SK-N-SH (cell line): ENCODE data around the gene CSRP3. TPM values are rescaled to one million over a fixed set of nuclear protein-coding genes. Genes with fewer than 3 reads are reported as not detected.

Experiments
- CTCF ChIA-PET: fragments of 300-600, 350-600 bp; formaldehyde crosslinking; extraction: SDS; loops from one replicate; lab custom pipeline; 2021; lab: Yijun Ruan, JAX
- POLR2A ChIA-PET: fragments of 350-600 bp; sonication (Branson Sonifier 250); formaldehyde crosslinking; extraction: SDS; loops from one replicate; lab custom pipeline; 2020; ENCODE audit warnings: antibody characterized with exemption, inconsistent platforms; lab: Yijun Ruan, JAX
- DNase-seq: peaks from one replicate; pipeline ENCODE4 v3.0.0; 2012
- H2AFZ ChIP-seq: fragments of 200-600 bp; sonication (generic); 2 replicates; pipeline ENCODE4 v1.8.1; 2016; ENCODE audit warnings: antibody characterized with exemption, mild to moderate bottlenecking, low read depth
- H3F3A ChIP-seq: fragments of 200-600 bp; sonication (generic); replicated peaks from 2 replicates; pipeline ENCODE3; 2016; ENCODE audit warnings: antibody characterized with exemption, mild to moderate bottlenecking; ENCODE audit not compliant: insufficient read depth
- H3K27ac ChIP-seq, 2 experiments: fragments of 200-500 bp in 1 of 2; fragments of 200-600 bp in 1 of 2; sonication (Bioruptor generic) in 1 of 2; sonication (generic), shearing (Covaris generic) in 1 of 2; 2 replicates each; pipeline versions ENCODE4 v1.5.1 to v1.6.1; 2014 to 2016; ENCODE audit warnings: low read depth in 2 of 2, inconsistent platforms in 1 of 2, low read length in 1 of 2, mild to moderate bottlenecking in 1 of 2, mixed read lengths in 1 of 2
- H3K27me3 ChIP-seq: fragments of 200-600 bp; sonication (generic), shearing (Covaris generic); 2 replicates; pipeline ENCODE4 v1.6.1; 2016; ENCODE audit warnings: mixed run types; ENCODE audit not compliant: insufficient read depth
- H3K36me3 ChIP-seq, 2 experiments: fragments of 200-500 bp in 1 of 2; fragments of 200-600 bp in 1 of 2; sonication (Bioruptor generic) in 1 of 2; sonication (generic) in 1 of 2; replicated peaks in 1 of 2; 2 replicates each; pipeline versions ENCODE3 to v1.5.1; 2014 to 2016; ENCODE audit warnings: low read length in 1 of 2, mild to moderate bottlenecking in 1 of 2; ENCODE audit not compliant: insufficient read depth in 2 of 2, control insufficient read depth in 1 of 2
- H3K4me1 ChIP-seq, 2 experiments: fragments of 200-500 bp in 1 of 2; fragments of 200-600 bp in 1 of 2; sonication (Bioruptor generic) in 1 of 2; sonication (generic), shearing (Covaris generic) in 1 of 2; 2 replicates each; pipeline versions ENCODE4 v1.5.1 to v1.6.1; 2014 to 2016; ENCODE audit warnings: low read depth in 1 of 2, low read length in 1 of 2, mixed run types in 1 of 2; ENCODE audit not compliant: insufficient read depth in 2 of 2, control insufficient read depth in 1 of 2
- H3K4me2 ChIP-seq: fragments of 200-600 bp; sonication (generic), shearing (Covaris generic); 2 replicates; pipeline ENCODE4 v1.6.1; 2017; ENCODE audit warnings: mixed run types
- H3K4me3 ChIP-seq, 2 experiments: fragments of 200-500 bp in 1 of 2; fragments of 200-600 bp in 1 of 2; sonication (Bioruptor generic) in 1 of 2; sonication (generic), shearing (Covaris generic) in 1 of 2; 2 replicates each; pipeline versions ENCODE4 v1.5.1 to v1.8.1; 2014 to 2016; ENCODE audit warnings: low read depth in 2 of 2, inconsistent platforms in 1 of 2, low read length in 1 of 2, mild to moderate bottlenecking in 1 of 2, mixed read lengths in 1 of 2, moderate library complexity in 1 of 2
- H3K79me2 ChIP-seq: fragments of 200-600 bp; sonication (generic); 2 replicates; pipeline ENCODE4 v1.8.1; 2017; ENCODE audit warnings: mild to moderate bottlenecking; ENCODE audit not compliant: insufficient read depth
- H3K9ac ChIP-seq: fragments of 200-600 bp; sonication (generic); 2 replicates; pipeline ENCODE4 v1.6.1; 2017; ENCODE audit warnings: mixed run types
- H3K9me2 ChIP-seq: fragments of 200-600 bp; sonication (generic); 2 replicates; pipeline ENCODE4 v1.6.1; 2017; ENCODE audit warnings: mixed run types
- H3K9me3 ChIP-seq: fragments of 200-600 bp; sonication (generic); 2 replicates; pipeline ENCODE4 v1.6.1; 2017; ENCODE audit warnings: mixed run types, mild to moderate bottlenecking, moderate library complexity
- H4K20me1 ChIP-seq: fragments of 200-600 bp; sonication (generic); 2 replicates; pipeline ENCODE4 v1.6.1; 2017; ENCODE audit warnings: mild to moderate bottlenecking, mixed run types; ENCODE audit not compliant: insufficient read depth
- EP300 ChIP-seq, 2 experiments: IDR thresholded peaks; 2 replicates each; pipeline versions ENCODE4 v1.4.0 to v1.6.1; 2012; ENCODE audit warnings: borderline replicate concordance in 1 of 2, low read depth in 1 of 2, low read length in 1 of 2
- FOXJ3 ChIP-seq: sonication (generic); formaldehyde crosslinking; IDR thresholded peaks from 2 replicates; pipeline ENCODE4 v1.5.1; 2020; ENCODE audit warnings: mild to moderate bottlenecking, missing genetic modification reagents
- GATA2 ChIP-seq: sonication (generic); formaldehyde crosslinking; IDR thresholded peaks from 2 replicates; pipeline ENCODE4 v1.5.0; 2020; ENCODE audit warnings: mild to moderate bottlenecking, missing genetic modification reagents
- MEF2A ChIP-seq: IDR thresholded peaks from 2 replicates; pipeline ENCODE4 v1.4.0; 2012; ENCODE audit warnings: low read depth, borderline replicate concordance
- NFIC ChIP-seq: IDR thresholded peaks from 2 replicates; pipeline ENCODE4 v1.4.0; 2012; ENCODE audit warnings: borderline replicate concordance
- POLR2AphosphoS5 ChIP-seq: IDR thresholded peaks from 2 replicates; pipeline ENCODE4 v1.6.1; 2012; ENCODE audit warnings: low read depth, low read length
- RCOR1 ChIP-seq: fragments of 150-350 bp; IDR thresholded peaks from 2 replicates; pipeline ENCODE4 v1.6.1; 2017; ENCODE audit warnings: antibody characterized with exemption, low read length
- RFX5 ChIP-seq: IDR thresholded peaks from 2 replicates; pipeline ENCODE4 v1.6.1; 2012; ENCODE audit warnings: mild to moderate bottlenecking, improper control_type of control experiment, low read length
- RXRA ChIP-seq: IDR thresholded peaks from 2 replicates; pipeline ENCODE4 v1.4.0; 2012; ENCODE audit warnings: low read depth, mild to moderate bottlenecking, borderline replicate concordance
- SIN3A ChIP-seq: IDR thresholded peaks from 2 replicates; pipeline ENCODE4 v1.6.1; 2012; ENCODE audit warnings: low read depth, mild to moderate bottlenecking, low read length, moderate library complexity, borderline replicate concordance
- SMC3 ChIP-seq: IDR thresholded peaks from 2 replicates; pipeline ENCODE4 v1.6.1; 2012; ENCODE audit warnings: low read depth, low read length, improper control_type of control experiment
- TAF1 ChIP-seq: IDR thresholded peaks from 2 replicates; pipeline ENCODE4 v1.6.1; 2012; ENCODE audit warnings: low read depth, mild to moderate bottlenecking, low read length, moderate library complexity, borderline replicate concordance
- TCF12 ChIP-seq: IDR thresholded peaks from 2 replicates; pipeline ENCODE4 v1.4.0; 2012
- WGBS: methylation state at CpG from one replicate; pipeline ENCODE4 v1.1.6; 2017; ENCODE audit warnings: low lambda C conversion rate; 5-methylcytosine and 5-hydroxymethylcytosine counted together
- polyA plus RNA-seq, 3 experiments: library from polyadenylated mRNA; depleted of rRNA; stranded (reverse); fragments of >200 nt; gene quantifications; 2 replicates each; pipeline ENCODE4 v1.2.3, GENCODE V29; 2012
- TF ChIP-seq, protein P1 (sequence below): IDR thresholded peaks from 2 replicates; pipeline ENCODE4; 2012
- TF ChIP-seq, protein P2 (sequence below): IDR thresholded peaks from 2 replicates; pipeline ENCODE4 v1.4.0; 2012; ENCODE audit warnings: low read depth
- TF ChIP-seq, protein P3 (sequence below): fragments of 150-350 bp; IDR thresholded peaks from 2 replicates; pipeline ENCODE4 v1.6.1; 2017; ENCODE audit warnings: antibody characterized with exemption, low read length, low read depth, borderline replicate concordance

Gene CSRP3
- polyA plus RNA-seq, 1 of the 3 experiments (the other 2 are of a cell fraction): not detected

DNA sequence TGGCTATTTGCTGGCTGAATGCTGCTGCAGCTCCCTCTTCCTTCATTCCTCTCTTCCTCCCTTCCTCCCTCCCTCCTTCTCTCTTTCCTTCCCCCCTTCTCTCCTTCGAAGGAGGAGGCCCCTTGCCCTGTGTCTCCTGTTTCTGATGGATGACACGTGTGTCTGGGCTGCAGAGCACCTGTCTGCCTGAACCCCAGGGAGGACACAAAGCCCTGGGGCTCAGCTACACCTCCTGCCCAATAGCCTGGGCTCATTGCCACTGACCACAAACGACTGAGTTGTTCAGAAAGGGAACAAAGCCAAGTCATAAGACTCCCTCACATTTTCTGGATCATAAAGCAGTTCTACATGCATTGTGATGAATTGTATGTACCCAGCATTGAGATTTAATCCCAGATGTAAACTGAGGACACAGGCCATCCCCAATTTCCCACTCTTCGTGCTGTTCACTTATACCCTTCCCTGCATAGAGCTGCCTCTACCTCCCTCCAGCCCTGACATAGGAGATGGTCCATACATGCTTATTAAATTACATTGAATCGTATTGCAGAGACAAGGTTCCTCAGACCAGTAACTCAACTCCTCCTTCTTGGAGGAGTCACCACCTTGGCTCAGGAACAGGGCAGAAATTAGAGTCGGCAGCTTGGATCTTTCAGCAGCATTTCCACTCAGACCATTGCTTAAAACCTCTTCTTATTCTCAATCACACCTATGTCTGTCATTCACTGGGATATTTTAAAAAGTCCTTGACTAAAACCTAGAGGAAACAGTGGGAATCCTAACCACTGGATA lies 1.2 kb downstream of the CSRP3 start:
- H3K9me3 ChIP-seq: no peaks in the 10 kb centered on the region
- 28% methylated on average over 6 of the region's 6 CpGs for WGBS

DNA sequence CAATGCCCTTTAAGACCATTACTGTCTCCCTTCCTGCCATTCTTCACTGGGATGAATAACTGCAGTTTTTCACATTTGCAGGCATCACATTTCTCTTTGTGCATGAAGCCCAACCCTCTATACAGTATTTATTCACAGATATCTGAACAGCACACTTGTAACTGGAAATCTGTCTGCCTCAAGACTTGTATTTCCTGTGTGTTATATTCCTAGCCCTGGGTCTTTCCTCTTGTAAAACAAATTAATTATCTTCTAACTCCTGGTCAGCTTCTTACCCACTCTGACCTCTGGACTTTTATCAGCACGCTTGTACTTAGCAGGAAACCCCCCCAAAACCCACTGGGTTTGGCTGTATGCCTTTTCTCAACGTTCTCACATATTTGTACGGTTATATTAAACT lies 2.0 kb downstream of the CSRP3 start:
- Histone ChIP-seq H3K9me2 (no peaks in the 10 kb centered on the region), H3K36me3 (no peaks in the 10 kb centered on the region), H3K27me3 (no peaks in the 10 kb centered on the region)
- no peak for DNase-seq
- TF ChIP-seq NFIC (no peak), SIN3A (no peak), RFX5 (no peak), MEF2A (no peak), FOXJ3 (CRISPR knock-in tag) (no peak), TAF1 (no peak)
- TF ChIP-seq, protein P1, sequence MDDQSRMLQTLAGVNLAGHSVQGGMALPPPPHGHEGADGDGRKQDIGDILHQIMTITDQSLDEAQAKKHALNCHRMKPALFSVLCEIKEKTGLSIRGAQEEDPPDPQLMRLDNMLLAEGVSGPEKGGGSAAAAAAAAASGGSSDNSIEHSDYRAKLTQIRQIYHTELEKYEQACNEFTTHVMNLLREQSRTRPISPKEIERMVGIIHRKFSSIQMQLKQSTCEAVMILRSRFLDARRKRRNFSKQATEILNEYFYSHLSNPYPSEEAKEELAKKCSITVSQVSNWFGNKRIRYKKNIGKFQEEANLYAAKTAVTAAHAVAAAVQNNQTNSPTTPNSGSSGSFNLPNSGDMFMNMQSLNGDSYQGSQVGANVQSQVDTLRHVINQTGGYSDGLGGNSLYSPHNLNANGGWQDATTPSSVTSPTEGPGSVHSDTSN: no peak
- TF ChIP-seq, protein P2, sequence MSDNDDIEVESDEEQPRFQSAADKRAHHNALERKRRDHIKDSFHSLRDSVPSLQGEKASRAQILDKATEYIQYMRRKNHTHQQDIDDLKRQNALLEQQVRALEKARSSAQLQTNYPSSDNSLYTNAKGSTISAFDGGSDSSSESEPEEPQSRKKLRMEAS: no peak
- TF ChIP-seq, all 33 proteins: peak for 0
- Histone ChIP-seq H3K27ac (peak overlapping the region in 1 of 2 experiments; percentile 72; a peak in 1 of 4 replicates), H3K4me2 (no peak overlapping the region), H4K20me1 (no peaks in the 10 kb centered on the region), H3K9ac (no peak overlapping the region), H3K9me3 (no peaks in the 10 kb centered on the region), H3K79me2 (no peaks in the 10 kb centered on the region), H3F3A (no peaks in the 10 kb centered on the region), H3K4me3 (no peak overlapping the region), H2AFZ (no peak overlapping the region), H3K4me1 (peaks cover 3 to 7% of the 10 kb centered on the region in 2 experiments; a peak in 3 of 4 replicates)
- WGBS: 56% methylated on average over 3 of the region's 3 CpGs
- CTCF ChIA-PET: interaction anchor here (0.7 to 1.3 kb wide), 2 partner anchors 60 to 353 kb away, joined by 3 read pairs; no protein-coding TSS in a partner anchor
- POLR2A ChIA-PET: no interaction called here

More for the DNA sequence above, 1.2 kb downstream of the CSRP3 start:
- Histone ChIP-seq H3F3A (no peaks in the 10 kb centered on the region), H3K79me2 (no peaks in the 10 kb centered on the region), H3K27me3 (no peaks in the 10 kb centered on the region), H3K9me2 (no peaks in the 10 kb centered on the region), H3K4me3 (no peak overlapping the region), H4K20me1 (no peaks in the 10 kb centered on the region), H3K9ac (no peak overlapping the region), H3K4me2 (no peak overlapping the region), H2AFZ (no peak overlapping the region), H3K27ac (peak overlapping the region in 1 of 2 experiments; percentile 72; a peak in 1 of 4 replicates), H3K36me3 (no peaks in the 10 kb centered on the region), H3K4me1 (peaks cover 3 to 7% of the 10 kb centered on the region in 2 experiments; a peak in 3 of 4 replicates)
- TF ChIP-seq EP300 (IDR thresholded peaks at IDR 0.05; ENCODE audit: borderline replicate concordance in 1 of 2, low read depth in 1 of 2, low read length in 1 of 2) (peak in 1 of 2 experiments; percentile 32; a peak in 1 of 4 replicates), TCF12 (peak; percentile 76), GATA2 (CRISPR knock-in tag) (no peak), NFIC (peak; percentile 85), POLR2AphosphoS5 (no peak), RXRA (0 out of 2 replicates have a peak, but pooled peaks have one; percentile 26), SMC3 (no peak), RCOR1 (no peak)
- TF ChIP-seq, protein P3, sequence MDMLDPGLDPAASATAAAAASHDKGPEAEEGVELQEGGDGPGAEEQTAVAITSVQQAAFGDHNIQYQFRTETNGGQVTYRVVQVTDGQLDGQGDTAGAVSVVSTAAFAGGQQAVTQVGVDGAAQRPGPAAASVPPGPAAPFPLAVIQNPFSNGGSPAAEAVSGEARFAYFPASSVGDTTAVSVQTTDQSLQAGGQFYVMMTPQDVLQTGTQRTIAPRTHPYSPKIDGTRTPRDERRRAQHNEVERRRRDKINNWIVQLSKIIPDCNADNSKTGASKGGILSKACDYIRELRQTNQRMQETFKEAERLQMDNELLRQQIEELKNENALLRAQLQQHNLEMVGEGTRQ: no peak
- TF ChIP-seq, protein P2: 0 out of 2 replicates have a peak, but pooled peaks have one; percentile 54
- TF ChIP-seq, protein P1: peak; percentile 27; the same call in 1 of the 2 replicates
- ChIA-PET CTCF (interaction anchor here (1.1 to 1.5 kb wide), 3 partner anchors 59 to 353 kb away, joined by 3 to 4 read pairs (median 3); no protein-coding TSS in a partner anchor), POLR2A (no interaction called here)
- no peak for DNase-seq
